Heart right ventricle (tissue), 16 donors: Measurements from ENCODE around the gene PPBP. TPM values are rescaled to one million over a fixed set of nuclear protein-coding genes. Genes with fewer than 3 reads are reported as not detected.

ENCODE experiments used
- ATAC-seq, 8 donors: fragments of 200-7000 bp; cut with Tn5 transposase; one replicate each; pipeline ENCODE4 v1.9.1; 2020; ENCODE audit warnings: mild to moderate bottlenecking in 8 of 8, moderate library complexity in 8 of 8, moderate number of reproducible peaks in 1 of 8
- DNase-seq, 2 donors: peaks; one replicate each; pipeline ENCODE4 v3.0.0-alpha.2; 2020
- H3K27ac ChIP-seq, 10 donors: fragments of 200-600 bp; sonication (generic) in 2 of 10; one replicate each; pipeline versions ENCODE4 v1.5.0 to v1.8.0; 2020 to 2022; ENCODE audit warnings: mild to moderate bottlenecking in 3 of 10
- H3K27me3 ChIP-seq, 7 donors: fragments of 200-600 bp; one replicate each; pipeline ENCODE4 v1.8.0; 2021 to 2022; ENCODE audit warnings: mild to moderate bottlenecking in 2 of 7
- H3K36me3 ChIP-seq, 9 donors: fragments of 200-600 bp; sonication (generic) in 1 of 9; one replicate each; pipeline versions ENCODE4 v1.5.0 to v1.8.0; 2020 to 2022; ENCODE audit warnings: mild to moderate bottlenecking in 2 of 9
- H3K4me1 ChIP-seq, 9 donors: fragments of 200-600 bp; sonication (generic) in 1 of 9; one replicate each; pipeline versions ENCODE4 v1.5.0 to v1.8.0; 2020 to 2022; ENCODE audit warnings: mild to moderate bottlenecking in 4 of 9
- H3K4me3 ChIP-seq, 10 donors: fragments of 200-600 bp; sonication (generic) in 2 of 10; one replicate each; pipeline versions ENCODE4 v1.5.0 to v1.8.0; 2020 to 2022; ENCODE audit warnings: mild to moderate bottlenecking in 7 of 10, moderate library complexity in 2 of 10
- H3K9me3 ChIP-seq, 11 donors: fragments of 200-600 bp in 10 of 11; sonication (generic) in 2 of 11; one replicate each; pipeline versions ENCODE4 v1.5.0 to v1.8.0; 2013 to 2022; ENCODE audit warnings: mild to moderate bottlenecking in 2 of 11, control low read depth in 1 of 11, moderate library complexity in 1 of 11
- WGBS, 2 donors: extraction: QIAGEN DNeasy Blood & Tissue Kit; methylation state at CpG; one replicate each; pipeline ENCODE4 v1.1.7; 2013; ENCODE audit warnings: inconsistent platforms in 1 of 2; 5-methylcytosine and 5-hydroxymethylcytosine counted together
- intact Hi-C, 10 donors: fragments of 100-400 bp; cut with DNase I; formaldehyde crosslinking; loops; one replicate each; pipeline versions ENCODE4 v1.11.1 to v1.14.2; 2022
- polyA plus RNA-seq, 2 donors: library from polyadenylated mRNA; stranded (reverse); fragments of 200-250 nt; gene quantifications; one replicate each; pipeline ENCODE4 v1.2.3, GENCODE V29; 2013
- total RNA-seq, 10 donors: library from RNA; stranded (reverse); fragmentation: NEBNext Ultra II Directional in 3 of 10; extraction: Animal tissue kit (Norgen Biotek cat#: 25700) in 3 of 10; gene quantifications; one replicate each; pipeline versions ENCODE4 v1.2.1 to v1.2.4, GENCODE V29; 2021 to 2023
- TF ChIP-seq, protein P1 (sequence below), 9 donors: fragments of 200-600 bp; sonication (generic) in 2 of 9; IDR thresholded peaks; one replicate each; pipeline versions ENCODE4 v1.5.0 to v1.8.0; 2021 to 2022; ENCODE audit warnings: antibody characterized with exemption in 9 of 9, mild to moderate bottlenecking in 5 of 9, moderate library complexity in 1 of 9
- donor health status: Arrhythmogenic right ventricular cardiomyopathy.
- donor health status: ischemic (EF 13 %, LVEDD 7.1; RV severe dilation, severe dysfunction).
- donor health status: healthy with polysubstance abuse.
- donor health status: DM: no; HTN: yes; CAD: no.
- donor health status: DM: no; HTN: no; CAD: no.
- donor health status: ischemic (EF 25% LVEDD 6.9; RV normal size, moderate dysfunction).
- donor health status: ischemic (EF 25% LVEDD 5.7; RV mildly dilated, moderate dysfunction).
- donor health status: healthy.
- donor health status: DM: yes; HTN: yes; CAD: no.
- donor health status: Ischemic cardiomyopathy.
- donor health status: ischemic (EF 35%, LVEDD 5.7; RV mildly dilated, moderate dysfunction).
- donor health status: nonischemic (EF 11% LVEDD 7.7; RV severe dilation, severe dysfunction).
- donor health status: DM: yes; HTN: yes; CAD: no.
- donor health status: PGD.
- donor health status: ischemic (EF 29% LVEDD 5.4; RV normal size, mild dysfunction).
- donor health status: nonischemic (EF 23%, LVEDD 6.1; RV moderate dilation, normal function).

PPBP gene
- total and polyA plus RNA-seq, 12 donors = 0.42 to 1.5 (median 0.54) TPM; not detected in 4

GRCh38 chr4:73948990-73949706 is 38.8 kb downstream of the PPBP start:
- Histone ChIP-seq H3K27ac (no peak overlapping the region), H3K4me3 (no peak overlapping the region), H3K4me1 (peaks cover 3 to 11% (median 8%) of the 10 kb centered on the region in 9 donors), H3K27me3 (peaks cover 6 to 32% (median 23%) of the 10 kb centered on the region in 7 donors), H3K9me3 (no peaks in the 10 kb centered on the region), H3K36me3 (no peaks in the 10 kb centered on the region)
- ATAC-seq (no peak), DNase-seq (no peak)
- WGBS, 2 donors = 77 to 79% methylated on average over 7 of the region's 7 CpGs
- TF ChIP-seq, protein P1, sequence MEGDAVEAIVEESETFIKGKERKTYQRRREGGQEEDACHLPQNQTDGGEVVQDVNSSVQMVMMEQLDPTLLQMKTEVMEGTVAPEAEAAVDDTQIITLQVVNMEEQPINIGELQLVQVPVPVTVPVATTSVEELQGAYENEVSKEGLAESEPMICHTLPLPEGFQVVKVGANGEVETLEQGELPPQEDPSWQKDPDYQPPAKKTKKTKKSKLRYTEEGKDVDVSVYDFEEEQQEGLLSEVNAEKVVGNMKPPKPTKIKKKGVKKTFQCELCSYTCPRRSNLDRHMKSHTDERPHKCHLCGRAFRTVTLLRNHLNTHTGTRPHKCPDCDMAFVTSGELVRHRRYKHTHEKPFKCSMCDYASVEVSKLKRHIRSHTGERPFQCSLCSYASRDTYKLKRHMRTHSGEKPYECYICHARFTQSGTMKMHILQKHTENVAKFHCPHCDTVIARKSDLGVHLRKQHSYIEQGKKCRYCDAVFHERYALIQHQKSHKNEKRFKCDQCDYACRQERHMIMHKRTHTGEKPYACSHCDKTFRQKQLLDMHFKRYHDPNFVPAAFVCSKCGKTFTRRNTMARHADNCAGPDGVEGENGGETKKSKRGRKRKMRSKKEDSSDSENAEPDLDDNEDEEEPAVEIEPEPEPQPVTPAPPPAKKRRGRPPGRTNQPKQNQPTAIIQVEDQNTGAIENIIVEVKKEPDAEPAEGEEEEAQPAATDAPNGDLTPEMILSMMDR (IDR thresholded peaks at IDR 0.05) = no peak
- intact Hi-C loops = loop anchor here in 1 of 10 donors (10.0 kb wide), 1 partner anchor 186 kb away; no protein-coding TSS in a partner anchor

DNA sequence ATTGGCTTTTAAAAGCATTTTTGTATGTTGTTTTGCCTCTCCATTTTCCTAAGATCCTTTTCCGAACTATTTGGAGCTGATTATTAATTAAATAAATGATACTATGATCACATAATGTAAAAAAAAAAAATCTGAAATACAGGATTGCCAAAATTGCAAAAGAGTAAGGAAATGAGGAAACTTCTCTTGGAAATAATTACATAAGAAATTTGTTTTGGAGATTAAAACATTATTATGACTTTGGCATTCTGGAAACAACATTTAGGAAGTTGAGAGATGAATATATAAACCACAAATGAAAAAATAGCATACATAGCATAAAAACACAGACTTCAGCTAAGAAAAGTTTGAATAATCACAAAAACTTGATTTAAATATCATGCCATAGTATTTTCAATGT is 39.7 kb downstream of the PPBP start:
- H3K27ac ChIP-seq = no peak overlapping the region
- H3K9me3 ChIP-seq = no peaks in the 10 kb centered on the region
- intact Hi-C loops = loop anchor here in 1 of 10 donors (10.0 kb wide), 1 partner anchor 187 kb away; no protein-coding TSS in a partner anchor
- peaks cover 5 to 15% (median 12%) of the 10 kb centered on the region in 9 donors for H3K4me1 ChIP-seq
- TF ChIP-seq, protein P1 (IDR thresholded peaks at IDR 0.05) = no peak
- no peak for ATAC-seq
- no peaks in the 10 kb centered on the region for H3K36me3 ChIP-seq
- 69 to 79% methylated on average over 1 of the region's 1 CpG for WGBS, 2 donors
- DNase-seq = no peak
- H3K27me3 ChIP-seq = peaks cover 6 to 41% (median 31%) of the 10 kb centered on the region in 7 donors
- no peak overlapping the region for H3K4me3 ChIP-seq

GRCh38 chr4:73947239-73947985 is 40.6 kb downstream of the PPBP start:
- TF ChIP-seq, protein P1 (IDR thresholded peaks at IDR 0.05) = no peak
- no peaks in the 10 kb centered on the region for H3K36me3 ChIP-seq
- peaks cover 5 to 15% (median 12%) of the 10 kb centered on the region in 9 donors for H3K4me1 ChIP-seq
- no peaks in the 10 kb centered on the region for H3K9me3 ChIP-seq
- H3K27me3 ChIP-seq = peaks cover 6 to 50% (median 40%) of the 10 kb centered on the region in 7 donors
- DNase-seq = no peak
- ATAC-seq = no peak
- H3K27ac ChIP-seq = no peak overlapping the region
- intact Hi-C loops = loop anchor here in 1 of 10 donors (10.0 kb wide), 1 partner anchor 187 kb away; no protein-coding TSS in a partner anchor
- no peak overlapping the region for H3K4me3 ChIP-seq
- 75 to 77% methylated on average over 3 of the region's 3 CpGs for WGBS, 2 donors

DNA sequence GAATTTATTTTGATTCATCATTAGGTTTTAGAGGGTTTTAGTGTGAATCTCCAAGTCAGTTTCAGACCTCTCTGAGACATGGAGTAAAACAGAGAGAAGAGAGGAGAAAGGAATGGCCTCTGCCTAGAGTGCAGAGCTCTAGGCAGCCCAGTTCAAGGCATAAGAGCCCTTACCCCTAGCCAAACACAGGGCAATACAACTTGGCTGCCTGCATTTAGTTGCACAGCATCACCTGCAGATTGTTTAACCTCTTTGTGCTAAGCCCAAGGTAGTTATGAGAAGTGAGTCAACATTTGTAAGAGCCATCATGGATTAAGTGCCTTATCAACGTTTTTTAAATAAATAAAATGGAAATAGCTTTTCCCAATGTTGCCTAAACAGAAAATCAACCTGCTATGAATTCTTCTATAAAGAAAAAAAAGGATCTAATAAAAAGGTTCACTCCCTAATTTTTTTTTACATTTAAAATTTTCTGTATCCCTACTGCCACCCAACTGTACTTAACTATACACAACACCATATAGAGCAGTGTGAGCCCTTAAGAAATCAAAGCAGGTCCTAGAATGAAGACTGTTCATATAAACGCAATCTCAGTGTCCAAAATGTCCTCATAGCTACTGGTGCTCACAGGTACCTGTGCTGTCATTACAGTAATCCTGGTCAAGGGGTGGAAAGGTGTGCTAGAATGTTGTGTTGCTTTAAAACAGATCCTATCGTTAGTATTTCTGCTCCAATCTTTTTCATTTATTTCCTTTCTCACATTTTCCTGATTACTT is 42.1 kb downstream of the PPBP start:
- no peaks in the 10 kb centered on the region for H3K36me3 ChIP-seq
- H3K27ac ChIP-seq = no peak overlapping the region
- no peak for ATAC-seq
- TF ChIP-seq, protein P1 (IDR thresholded peaks at IDR 0.05) = no peak
- peaks cover 5 to 15% (median 12%) of the 10 kb centered on the region in 9 donors for H3K4me1 ChIP-seq
- H3K27me3 ChIP-seq = peaks cover 6 to 65% (median 47%) of the 10 kb centered on the region in 7 donors
- 76 to 78% methylated on average over 3 of the region's 3 CpGs for WGBS, 2 donors
- intact Hi-C loops = loop anchor here in 1 of 10 donors (10.0 kb wide), 1 partner anchor 189 kb away; no protein-coding TSS in a partner anchor
- H3K4me3 ChIP-seq = no peak overlapping the region
- no peak for DNase-seq
- no peaks in the 10 kb centered on the region for H3K9me3 ChIP-seq
